Stimulated activated CD4-positive, alpha-beta T cell treated with anti-CD3 and anti-CD28 coated beads, Interleukin-12 subunit alpha, Interleukin-12 subunit beta, amount 100 ng/mL, for 24 hours (primary cell): ENCODE data around the gene SIPA1.
A peak's percentile ranks its signal among the peaks of the same experiment; 100 is the strongest.
"Not testable (repeated sequence)": the region's sequence is repeated elsewhere in the genome, so short reads cannot be mapped to it uniquely, and the experiment has no call there.

ENCODE experiments used
- DNase-seq, 2 experiments: peaks; one replicate each; pipeline ENCODE4 v3.0.0-alpha.2; 2020; ENCODE audit warnings: low read depth in 2 of 2

SIPA1 gene

GRCh38 chr11:65660038-65660437 lies 22.1 kb downstream of the SIPA1 start:
- no peak for DNase-seq

- DNase-seq, result not testable (repeated sequence)
These were observed 23.0 kb downstream of the SIPA1 start for GRCh38 chr11:65660908-65661307.

- DNase-seq, result no peak
These were observed 23.8 kb downstream of the SIPA1 start for GRCh38 chr11:65661599-65662246.

GRCh38 chr11:65662247-65662798 lies 24.4 kb downstream of the SIPA1 start:
- no peak for DNase-seq

- DNase-seq, result peak; percentile 79 to 82
These were observed 25.1 kb downstream of the SIPA1 start, which contains the start of gene RELA for GRCh38 chr11:65662799-65663638. Gene RELA (minus strand): TSS chr11:65662916. CDS start chr11:65662832, 84 bp downstream.

- DNase-seq, result peak in 1 of 2 experiments; percentile 51
These were observed 25.8 kb downstream of the SIPA1 start for GRCh38 chr11:65663639-65664200.

- no peak for DNase-seq
These were observed 34.4 kb downstream of the SIPA1 start for GRCh38 chr11:65672180-65672860.

GRCh38 chr11:65672982-65673381 lies 35.1 kb downstream of the SIPA1 start:
- DNase-seq, result no peak

- DNase-seq, result no peak
These were observed 42.4 kb downstream of the SIPA1 start for GRCh38 chr11:65680192-65680743.

- not testable (repeated sequence) for DNase-seq
These were observed 45.6 kb downstream of the SIPA1 start for GRCh38 chr11:65683480-65683879.

GRCh38 chr11:65685981-65686380 lies 48.1 kb downstream of the SIPA1 start:
- no peak for DNase-seq

GRCh38 chr11:65691847-65692246 lies 53.9 kb downstream of the SIPA1 start:
- DNase-seq, result not testable (repeated sequence)

GRCh38 chr11:65692367-65692766 lies 54.5 kb downstream of the SIPA1 start:
- no peak for DNase-seq

- DNase-seq, result no peak
These were observed 57.7 kb downstream of the SIPA1 start for GRCh38 chr11:65695459-65696241.

GRCh38 chr11:65696802-65697552 lies 59.1 kb downstream of the SIPA1 start:
- no peak for DNase-seq

- no peak for DNase-seq
These were observed 60.3 kb downstream of the SIPA1 start for GRCh38 chr11:65698205-65698604.

- DNase-seq, result no peak
These were observed 61.4 kb downstream of the SIPA1 start for GRCh38 chr11:65699306-65699705.

GRCh38 chr11:65700399-65700798 lies 62.5 kb downstream of the SIPA1 start:
- DNase-seq, result no peak
